ENCODE data around the gene EDEM1.
"Not testable (repeated sequence)": the region's sequence is repeated elsewhere in the genome, so short reads cannot be mapped to it uniquely, and the experiment has no call there.

EDEM1 gene

GRCh38 chr3:5187156-5187919, at the start of gene EDEM1:
Gene EDEM1, plus strand, starts transcription at chr3:5187707. Its CDS starts 99 bp downstream, at chr3:5187806.
- peak; percentile 88 for DNase-seq

DNA sequence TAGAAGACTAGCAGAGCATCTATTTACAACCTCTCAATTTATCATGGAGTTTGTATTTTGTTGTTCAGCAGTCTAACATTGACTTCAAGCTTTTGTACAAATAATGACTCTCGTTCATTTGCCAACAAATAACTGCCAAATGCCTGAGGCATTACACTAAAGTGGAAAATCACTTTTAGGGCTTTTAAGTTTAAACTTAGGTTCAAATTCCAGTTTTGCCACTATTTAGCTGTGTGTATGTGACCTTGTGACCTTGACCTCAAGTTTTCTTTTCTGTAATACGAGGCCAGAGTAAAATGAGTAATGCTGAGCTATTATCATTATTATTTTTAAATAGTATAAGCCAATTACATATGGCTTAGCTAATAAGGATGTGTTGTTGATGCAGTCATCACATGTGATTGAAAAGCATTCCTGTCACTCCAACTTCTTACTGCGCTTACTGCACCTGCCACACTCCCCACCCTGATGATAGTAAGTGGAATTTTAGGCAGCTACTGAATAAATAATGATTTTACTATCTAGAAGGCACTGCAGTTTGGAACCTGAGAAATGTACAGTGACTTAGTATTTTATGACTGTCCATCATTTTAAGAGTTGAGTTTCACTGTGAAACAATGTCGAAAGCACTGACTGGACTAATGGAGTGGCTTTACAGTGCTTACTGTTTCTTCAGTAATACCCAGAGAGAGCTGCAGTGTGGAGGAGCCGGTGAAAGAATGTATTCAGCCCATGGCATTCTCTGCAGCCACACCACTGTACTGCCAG, 49.1 kb upstream of the EDEM1 start:
- DNase-seq: no peak

DNA sequence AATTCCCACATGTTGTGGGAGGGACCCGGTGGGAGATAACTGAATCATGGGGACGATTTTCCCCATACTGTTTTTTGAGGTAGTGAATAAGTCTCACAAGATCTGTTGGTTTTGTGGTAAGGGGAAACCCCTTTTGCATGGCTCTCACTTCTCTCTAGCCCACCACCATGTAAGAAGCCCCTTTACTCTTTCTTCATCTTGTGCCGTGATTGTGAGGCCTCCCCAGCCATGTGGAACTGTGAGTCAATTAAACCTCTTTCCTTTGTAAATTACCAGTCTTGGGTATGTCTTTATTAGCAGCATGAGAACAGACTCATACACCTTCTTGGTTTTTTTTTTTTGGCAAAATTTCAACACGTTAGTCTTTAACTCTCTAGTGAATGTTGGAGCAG, 47.3 kb upstream of the EDEM1 start:
- no peak for DNase-seq

DNA sequence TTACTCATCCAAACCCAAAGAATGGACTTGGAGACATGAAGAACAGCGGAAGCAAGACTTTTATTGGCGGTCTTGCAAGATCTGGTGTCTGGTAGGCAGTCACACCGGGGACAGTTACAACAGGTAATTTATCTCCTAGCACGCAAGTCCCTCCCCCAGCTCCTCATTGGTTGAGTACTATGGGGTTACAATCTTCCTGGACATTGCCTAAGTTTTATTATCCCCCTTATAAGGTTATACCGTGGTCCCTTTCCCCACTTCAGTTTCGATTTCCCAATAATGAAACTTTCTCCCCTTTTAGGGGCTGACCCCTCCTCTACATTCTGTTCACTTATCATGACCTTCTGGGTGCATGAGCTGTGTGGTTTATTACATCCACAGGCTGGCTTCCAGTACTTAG, 46.7 kb upstream of the EDEM1 start:
- DNase-seq: no peak

DNA sequence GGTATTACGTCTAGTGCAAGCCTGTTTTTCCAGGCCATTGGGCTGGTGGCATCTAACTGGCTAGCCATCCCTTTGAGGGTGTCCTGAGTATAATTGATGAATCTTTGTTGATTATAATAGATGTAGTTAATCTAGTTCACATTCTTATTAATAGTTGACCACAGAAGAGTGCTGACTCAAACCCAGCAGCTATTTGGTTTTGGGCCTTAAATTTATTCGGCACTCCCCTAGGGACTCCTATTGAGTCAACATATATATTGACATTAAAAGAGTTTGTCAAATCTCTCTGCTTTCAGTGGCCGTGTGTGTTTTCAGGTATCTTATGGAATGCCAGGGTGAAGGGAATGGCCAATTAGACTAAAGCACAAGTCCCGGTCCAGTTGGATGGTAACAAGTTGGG, 45.7 kb upstream of the EDEM1 start:
- DNase-seq: no peak

DNA sequence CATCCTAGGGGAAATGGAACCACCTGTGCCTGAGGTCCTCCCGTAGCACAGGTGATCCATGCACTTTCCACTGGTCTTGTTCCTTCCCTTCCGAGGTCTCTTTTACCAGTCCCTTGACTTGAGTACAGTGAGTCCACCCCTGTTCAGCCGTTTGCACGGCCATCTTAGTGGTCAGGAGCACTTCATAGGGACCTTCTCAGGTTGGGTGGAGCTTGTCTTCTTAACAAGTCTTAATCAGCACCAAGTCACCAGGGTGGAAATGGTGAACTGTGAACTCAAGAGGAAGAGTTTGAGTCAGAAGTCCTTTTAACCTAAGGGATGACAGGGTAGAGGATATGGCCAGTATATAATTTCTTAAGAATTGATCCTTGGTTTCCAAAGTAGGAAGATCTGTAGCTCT, 44.0 kb upstream of the EDEM1 start:
- no peak for DNase-seq

DNA sequence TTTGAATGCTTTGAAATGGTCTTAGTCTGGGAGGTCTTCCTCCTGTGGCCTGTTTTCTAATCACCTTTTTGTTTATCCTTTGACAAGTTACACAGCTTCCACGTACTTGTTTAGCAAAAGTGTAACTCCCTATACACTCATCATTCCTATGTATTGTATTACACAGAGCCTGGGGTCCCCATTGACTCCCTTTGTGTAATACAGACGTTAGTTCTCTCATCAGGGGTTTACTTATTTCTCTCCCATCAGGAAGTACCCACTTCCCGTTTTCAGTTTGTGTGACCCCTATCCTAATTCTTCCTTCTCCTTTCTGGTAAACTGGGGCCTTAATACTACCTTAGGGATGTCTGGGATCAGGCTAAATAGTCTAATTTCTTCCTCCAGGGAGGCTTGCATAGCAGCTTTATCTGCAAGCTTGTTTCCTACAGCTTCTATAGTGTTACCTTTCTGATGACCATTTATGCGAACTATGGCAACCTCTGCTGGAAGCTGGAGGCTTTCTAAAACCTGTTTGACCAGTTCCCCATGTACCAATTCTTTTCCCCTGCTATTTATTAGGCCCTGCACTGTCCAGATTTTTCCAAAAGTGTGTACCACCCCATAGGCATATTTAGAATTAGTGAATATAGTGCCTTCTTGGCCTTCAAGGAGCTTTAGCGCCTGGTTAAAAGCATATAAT, 43.1 kb upstream of the EDEM1 start:
- no peak for DNase-seq

- DNase-seq: no peak
These were observed 42.4 kb upstream of the EDEM1 start for GRCh38 chr3:5145120-5145519.

DNA sequence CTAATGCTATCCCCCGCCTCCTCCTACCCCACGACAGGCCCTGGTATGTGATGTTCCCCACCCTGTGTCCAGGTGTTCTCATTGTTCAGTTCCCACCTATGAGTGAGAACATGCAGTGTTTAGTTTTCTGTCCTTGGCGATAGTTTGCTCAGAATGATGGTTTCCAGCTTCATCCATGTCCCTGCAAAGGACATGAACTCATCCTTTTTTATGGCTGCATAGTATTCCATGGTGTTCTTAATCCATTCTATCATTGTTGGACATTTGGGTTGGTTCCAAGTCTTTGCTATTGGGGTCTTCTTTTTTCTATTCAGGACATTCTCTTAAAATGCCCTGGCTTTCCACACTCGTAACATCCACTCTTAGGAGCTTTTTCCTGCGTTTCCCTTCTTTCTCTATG, 40.4 kb upstream of the EDEM1 start:
- not testable (repeated sequence) for DNase-seq

DNA sequence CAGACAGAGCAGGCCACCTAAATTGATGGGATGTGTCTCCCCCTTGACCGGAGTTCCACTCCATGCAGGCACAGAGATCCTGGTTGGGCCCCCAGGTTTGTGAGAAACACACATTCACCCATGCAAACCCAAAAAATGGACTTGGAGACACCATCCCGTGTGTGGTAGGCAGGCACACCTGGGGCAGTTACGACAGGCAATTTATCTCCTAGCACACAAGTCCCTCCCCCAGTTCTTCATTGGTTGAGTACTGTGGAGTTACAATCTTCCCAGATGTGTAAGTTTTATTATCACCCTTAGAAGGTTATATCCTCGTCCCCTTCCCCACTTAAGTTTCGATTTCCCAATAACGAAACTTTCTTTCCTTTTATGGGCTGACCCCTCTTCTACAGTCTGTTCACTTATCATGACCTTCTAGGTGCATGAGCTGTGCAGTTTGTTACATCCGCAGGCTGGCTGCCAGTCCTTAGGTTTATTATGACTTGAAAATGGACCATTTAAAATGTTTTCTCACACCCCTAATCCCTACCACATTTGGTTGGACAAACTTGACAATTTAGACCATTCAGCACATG, 38.1 kb upstream of the EDEM1 start:
- no peak for DNase-seq

DNA sequence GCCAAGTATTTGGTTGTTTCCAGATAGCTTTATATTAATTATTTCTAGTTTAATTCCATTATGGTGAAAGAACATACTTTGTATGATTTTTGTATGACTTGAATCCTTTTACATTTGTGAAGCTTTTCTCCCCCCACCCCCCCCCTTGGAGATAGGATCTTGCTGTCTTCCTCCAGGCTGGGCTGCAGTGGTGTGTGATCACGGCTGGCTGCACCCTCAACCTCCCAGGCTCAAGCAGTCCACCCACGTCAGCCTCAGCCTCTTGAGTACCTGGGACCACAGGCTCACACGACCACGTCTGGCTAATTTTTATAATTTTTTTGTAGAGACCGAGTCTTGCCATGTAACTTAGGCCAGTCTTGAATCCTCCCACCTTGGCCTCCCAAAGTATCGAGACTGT, 35.9 kb upstream of the EDEM1 start:
- no peak for DNase-seq

GRCh38 chr3:5153074-5153473, 34.4 kb upstream of the EDEM1 start:
- DNase-seq: no peak

DNA sequence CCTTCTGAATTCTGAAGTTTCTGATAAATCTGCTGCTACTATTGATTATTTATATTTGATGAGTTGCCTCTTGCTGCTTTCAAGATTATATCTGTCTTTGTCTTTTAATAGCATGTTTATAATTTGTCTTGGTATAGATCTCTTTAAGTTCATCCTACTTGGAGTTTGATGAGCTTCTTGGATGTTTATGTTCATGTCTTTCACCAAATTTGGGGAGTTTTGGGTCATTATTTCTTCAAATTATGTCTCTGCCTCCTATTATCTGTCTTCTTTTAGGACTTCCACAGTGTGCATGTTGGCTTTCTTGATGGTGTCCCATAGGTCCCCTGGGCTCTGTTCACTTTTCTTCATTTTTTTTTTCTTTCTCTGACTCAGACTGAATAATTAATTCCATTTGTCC, 32.3 kb upstream of the EDEM1 start:
- no peak for DNase-seq

GRCh38 chr3:5160321-5160720, 27.2 kb upstream of the EDEM1 start:
- no peak for DNase-seq

GRCh38 chr3:5160940-5161858, 26.3 kb upstream of the EDEM1 start:
- no peak for DNase-seq

DNA sequence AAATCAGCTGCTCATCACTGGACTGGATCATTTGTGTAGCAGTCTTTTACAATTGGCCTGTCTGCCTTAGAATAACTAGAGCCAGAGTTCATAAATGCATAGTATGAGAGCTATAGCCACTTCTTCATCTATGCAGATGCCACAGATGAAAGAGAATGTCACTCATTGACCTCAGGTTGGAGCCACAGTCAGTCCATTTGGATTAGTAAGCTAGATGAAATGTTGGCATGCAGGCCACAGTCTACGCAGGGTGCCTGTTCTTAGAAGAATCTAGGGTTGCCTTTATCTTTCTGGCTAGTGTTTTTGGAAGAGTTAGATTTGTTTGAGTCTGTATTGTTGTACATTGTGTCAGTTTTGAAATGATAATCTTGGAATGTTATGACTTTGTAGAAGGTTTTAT, 25.4 kb upstream of the EDEM1 start:
- peak; percentile 78 for DNase-seq

GRCh38 chr3:5165698-5166097, 21.8 kb upstream of the EDEM1 start:
- no peak for DNase-seq

DNA sequence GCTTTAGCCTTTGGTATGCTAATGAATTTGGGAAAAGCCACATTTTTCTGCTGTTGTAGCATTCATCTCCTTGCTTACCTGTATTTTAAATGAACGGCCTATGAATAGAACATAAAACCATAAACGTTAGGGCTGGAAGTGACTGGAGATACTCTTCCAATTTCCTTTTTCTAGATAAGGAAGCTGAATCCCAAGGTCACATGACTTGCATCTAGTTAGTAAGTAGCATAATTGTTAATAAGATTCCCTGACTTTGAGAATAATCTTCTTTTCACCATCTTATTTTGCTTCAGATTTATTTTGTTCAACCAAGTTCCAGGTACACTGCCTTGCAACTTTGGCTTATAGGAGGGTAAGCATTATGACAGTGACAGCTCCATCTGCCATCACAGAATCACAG, 20.7 kb upstream of the EDEM1 start:
- no peak for DNase-seq

- no peak for DNase-seq
These were observed 19.4 kb upstream of the EDEM1 start for GRCh38 chr3:5168110-5168509.

- no peak for DNase-seq
These were observed 17.7 kb upstream of the EDEM1 start for GRCh38 chr3:5169807-5170206.

GRCh38 chr3:5170975-5171374, 16.5 kb upstream of the EDEM1 start:
- DNase-seq: no peak

DNA sequence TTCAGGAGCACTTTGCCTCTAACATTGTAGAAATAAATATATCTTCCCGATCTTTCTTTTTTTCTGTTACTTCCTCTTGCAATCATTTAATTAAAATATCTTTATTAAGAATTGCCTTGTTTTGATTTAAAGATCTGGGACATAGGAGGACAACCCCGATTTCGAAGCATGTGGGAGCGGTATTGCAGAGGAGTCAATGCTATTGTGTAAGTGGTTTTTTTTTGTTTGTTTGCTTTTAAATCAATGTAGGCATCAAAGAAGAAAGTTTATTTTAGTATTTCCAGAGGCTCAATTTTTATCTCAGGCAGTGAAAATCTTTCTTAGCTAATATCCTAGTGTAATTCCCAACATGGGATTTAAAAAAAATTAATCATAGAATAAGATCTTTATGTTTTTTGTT, 15.5 kb upstream of the EDEM1 start:
- DNase-seq: no peak

All from kidney glomerular epithelial cell (primary cell).